ENCODE results near the gene RNF214.

RNF214 gene

GRCh38 chr11:117219995-117220394 is 12.5 kb upstream of the RNF214 start:
- no peaks in the 10 kb centered on the region for H3K9me3 ChIP-seq (ENCODE audit: insufficient read depth, low read length)
- no peaks in the 10 kb centered on the region for H4K20me1 ChIP-seq (ENCODE audit: insufficient read depth, low read length)
- no peak overlapping the region for H3K4me2 ChIP-seq (ENCODE audit: low read length)
- H3K4me1 ChIP-seq (ENCODE audit: low read length): no peaks in the 10 kb centered on the region
- no peaks in the 10 kb centered on the region for H3K27me3 ChIP-seq (ENCODE audit: low read depth, low read length)
- no peak overlapping the region for H3K4me3 ChIP-seq (ENCODE audit: low read length)
- H3K79me2 ChIP-seq (ENCODE audit: low read length): no peaks in the 10 kb centered on the region
- no peak overlapping the region for H2AFZ ChIP-seq (ENCODE audit: low read depth, low read length)
- H3K27ac ChIP-seq (ENCODE audit: low read length): no peak overlapping the region
- no peak overlapping the region for H3K9ac ChIP-seq (ENCODE audit: low read length)
- H3K36me3 ChIP-seq (replicated peaks; ENCODE audit: low read depth, low read length): peaks cover 36% of the 10 kb centered on the region
- TF ChIP-seq, protein P1, sequence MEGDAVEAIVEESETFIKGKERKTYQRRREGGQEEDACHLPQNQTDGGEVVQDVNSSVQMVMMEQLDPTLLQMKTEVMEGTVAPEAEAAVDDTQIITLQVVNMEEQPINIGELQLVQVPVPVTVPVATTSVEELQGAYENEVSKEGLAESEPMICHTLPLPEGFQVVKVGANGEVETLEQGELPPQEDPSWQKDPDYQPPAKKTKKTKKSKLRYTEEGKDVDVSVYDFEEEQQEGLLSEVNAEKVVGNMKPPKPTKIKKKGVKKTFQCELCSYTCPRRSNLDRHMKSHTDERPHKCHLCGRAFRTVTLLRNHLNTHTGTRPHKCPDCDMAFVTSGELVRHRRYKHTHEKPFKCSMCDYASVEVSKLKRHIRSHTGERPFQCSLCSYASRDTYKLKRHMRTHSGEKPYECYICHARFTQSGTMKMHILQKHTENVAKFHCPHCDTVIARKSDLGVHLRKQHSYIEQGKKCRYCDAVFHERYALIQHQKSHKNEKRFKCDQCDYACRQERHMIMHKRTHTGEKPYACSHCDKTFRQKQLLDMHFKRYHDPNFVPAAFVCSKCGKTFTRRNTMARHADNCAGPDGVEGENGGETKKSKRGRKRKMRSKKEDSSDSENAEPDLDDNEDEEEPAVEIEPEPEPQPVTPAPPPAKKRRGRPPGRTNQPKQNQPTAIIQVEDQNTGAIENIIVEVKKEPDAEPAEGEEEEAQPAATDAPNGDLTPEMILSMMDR (IDR thresholded peaks at IDR 0.05; ENCODE audit: low read depth, low read length): no peak
- TF ChIP-seq EZH2phosphoT487 (IDR thresholded peaks at IDR 0.05; ENCODE audit: low read depth): no peak

GRCh38 chr11:117220568-117220967 is 11.9 kb upstream of the RNF214 start:
- Histone ChIP-seq H3K9me3 (ENCODE audit: insufficient read depth, low read length) (no peaks in the 10 kb centered on the region), H3K4me1 (ENCODE audit: low read length) (no peaks in the 10 kb centered on the region), H3K9ac (ENCODE audit: low read length) (no peak overlapping the region), H3K4me2 (ENCODE audit: low read length) (no peak overlapping the region), H4K20me1 (ENCODE audit: insufficient read depth, low read length) (no peaks in the 10 kb centered on the region), H3K79me2 (ENCODE audit: low read length) (no peaks in the 10 kb centered on the region), H3K4me3 (ENCODE audit: low read length) (no peak overlapping the region), H3K27ac (ENCODE audit: low read length) (no peak overlapping the region), H2AFZ (ENCODE audit: low read depth, low read length) (no peak overlapping the region), H3K36me3 (replicated peaks; ENCODE audit: low read depth, low read length) (peaks cover 40% of the 10 kb centered on the region), H3K27me3 (ENCODE audit: low read depth, low read length) (no peaks in the 10 kb centered on the region)
- TF ChIP-seq, protein P1 (IDR thresholded peaks at IDR 0.05; ENCODE audit: low read depth, low read length): no peak
- no peak for TF ChIP-seq EZH2phosphoT487 (IDR thresholded peaks at IDR 0.05; ENCODE audit: low read depth)

DNA sequence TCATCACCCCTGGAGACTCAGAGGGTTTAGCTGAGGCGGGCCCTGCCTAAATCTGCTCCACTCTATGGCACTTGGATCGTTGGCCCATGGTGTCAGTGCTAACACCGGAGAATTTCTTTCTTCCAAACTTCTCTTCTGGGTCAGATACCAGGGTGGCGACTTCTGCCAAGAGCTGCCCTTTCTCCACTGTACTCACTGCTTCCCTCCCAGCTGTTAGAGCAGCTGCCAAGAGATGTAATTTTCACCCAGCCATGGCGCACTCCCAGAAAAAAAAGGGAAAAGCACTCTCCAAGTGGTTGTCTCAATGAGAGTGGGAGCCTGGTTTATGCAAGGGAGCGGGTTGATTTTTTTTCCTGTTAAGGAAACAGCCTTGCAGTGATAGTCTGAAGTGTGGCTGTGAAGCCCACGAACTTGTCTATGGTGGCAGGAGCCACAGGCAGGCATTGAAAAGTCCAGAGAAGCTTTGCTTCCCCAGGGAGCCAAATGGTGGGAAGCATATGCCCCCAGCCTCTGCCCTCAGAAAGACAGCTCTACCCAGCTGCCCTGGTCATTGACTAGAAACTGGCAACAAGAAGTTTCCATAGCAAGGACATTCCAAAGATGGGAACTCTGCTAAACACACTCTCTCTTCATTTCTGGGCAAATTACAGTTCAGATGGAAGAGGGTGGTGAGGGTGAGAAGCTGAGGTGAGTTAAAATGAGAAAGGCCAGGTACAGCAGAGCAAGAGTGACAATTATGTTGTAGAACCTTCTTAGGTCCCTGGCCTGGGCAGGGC is 11.3 kb upstream of the RNF214 start:
- Histone ChIP-seq H3K9me3 (ENCODE audit: insufficient read depth, low read length) (no peaks in the 10 kb centered on the region), H3K9ac (ENCODE audit: low read length) (no peak overlapping the region), H3K27me3 (ENCODE audit: low read depth, low read length) (no peaks in the 10 kb centered on the region), H3K4me3 (ENCODE audit: low read length) (no peak overlapping the region), H2AFZ (ENCODE audit: low read depth, low read length) (no peak overlapping the region), H3K4me1 (ENCODE audit: low read length) (no peaks in the 10 kb centered on the region), H3K79me2 (ENCODE audit: low read length) (no peaks in the 10 kb centered on the region), H4K20me1 (ENCODE audit: insufficient read depth, low read length) (no peaks in the 10 kb centered on the region), H3K36me3 (replicated peaks; ENCODE audit: low read depth, low read length) (peaks cover 38% of the 10 kb centered on the region), H3K4me2 (ENCODE audit: low read length) (no peak overlapping the region), H3K27ac (ENCODE audit: low read length) (no peak overlapping the region)
- TF ChIP-seq EZH2phosphoT487 (IDR thresholded peaks at IDR 0.05; ENCODE audit: low read depth): no peak
- TF ChIP-seq, protein P1 (IDR thresholded peaks at IDR 0.05; ENCODE audit: low read depth, low read length): no peak

DNA sequence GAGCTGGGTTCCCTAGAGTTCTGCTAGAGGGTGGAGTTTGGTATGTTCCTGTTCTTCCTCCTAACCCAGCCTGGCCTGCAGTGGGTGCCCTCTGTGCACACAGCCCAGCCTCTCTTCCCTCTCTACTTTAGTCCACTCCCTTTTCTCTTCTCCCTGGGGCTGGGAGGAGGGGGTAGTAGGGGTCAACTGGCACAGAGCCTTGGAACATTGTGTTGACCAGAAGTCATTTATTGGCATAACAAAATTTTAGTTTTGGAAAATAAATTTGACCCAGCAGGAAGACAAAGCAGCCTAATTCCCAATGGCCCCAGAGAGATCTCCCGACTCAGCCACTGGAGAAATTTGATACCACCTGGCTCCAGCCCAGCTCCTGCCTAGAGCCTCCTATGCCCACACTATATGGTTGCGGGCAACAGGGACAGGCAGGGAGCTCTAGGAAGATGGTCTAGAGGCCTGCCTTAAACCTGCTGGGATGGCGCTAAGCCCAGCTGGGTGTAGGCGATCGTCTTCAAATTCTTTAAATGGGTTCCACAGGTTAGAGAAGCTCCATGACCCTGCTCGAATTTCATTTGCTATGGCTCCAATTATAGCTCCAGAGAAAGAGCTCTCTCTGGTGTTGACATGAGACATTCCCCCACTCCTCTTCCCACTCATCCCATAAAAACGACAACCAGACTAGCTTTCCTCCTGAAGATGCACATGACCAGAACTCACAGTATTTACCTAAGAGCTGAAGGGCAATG is 10.5 kb upstream of the RNF214 start:
- no peak overlapping the region for H3K27ac ChIP-seq (ENCODE audit: low read length)
- no peak overlapping the region for H3K4me3 ChIP-seq (ENCODE audit: low read length)
- H3K4me1 ChIP-seq (ENCODE audit: low read length): no peaks in the 10 kb centered on the region
- peaks cover 36% of the 10 kb centered on the region for H3K36me3 ChIP-seq (replicated peaks; ENCODE audit: low read depth, low read length)
- no peak for TF ChIP-seq EZH2phosphoT487 (IDR thresholded peaks at IDR 0.05; ENCODE audit: low read depth)
- TF ChIP-seq, protein P1 (IDR thresholded peaks at IDR 0.05; ENCODE audit: low read depth, low read length): no peak
- H4K20me1 ChIP-seq (ENCODE audit: insufficient read depth, low read length): no peaks in the 10 kb centered on the region
- H3K9ac ChIP-seq (ENCODE audit: low read length): no peak overlapping the region
- no peak overlapping the region for H3K4me2 ChIP-seq (ENCODE audit: low read length)
- H3K27me3 ChIP-seq (ENCODE audit: low read depth, low read length): no peaks in the 10 kb centered on the region
- H2AFZ ChIP-seq (ENCODE audit: low read depth, low read length): no peak overlapping the region
- no peaks in the 10 kb centered on the region for H3K9me3 ChIP-seq (ENCODE audit: insufficient read depth, low read length)
- H3K79me2 ChIP-seq (ENCODE audit: low read length): no peaks in the 10 kb centered on the region
